ENCODE measurements around the gene ITGB1BP1.

GRCh38 chr2:9451231-9451630, 27.9 kb upstream of the ITGB1BP1 start:
- TF ChIP-seq CTCF (IDR thresholded peaks at IDR 0.05) (no peak), POLR2A (IDR thresholded peaks at IDR 0.05) (no peak)

Measured in stomach (tissue), 4 donors.